GM18507 (cell line): ENCODE results near the gene MAP6.

Source experiments
- DNase-seq: peaks from one replicate; pipeline ENCODE4 v3.0.0; 2011; ENCODE audit warnings: low read depth; ENCODE audit not compliant: insufficient read length; ENCODE audit errors: extremely low spot score
- FAIRE-seq: peaks from 2 replicates; lab custom pipeline; 2011; peaks lifted over from hg19 to GRCh38; lab: Jason Lieb, UNC

MAP6 gene

GRCh38 chr11:75538150-75538942, 130.5 kb downstream of the MAP6 start:
- DNase-seq (no peak), FAIRE-seq (no peak)

- DNase-seq (no peak), FAIRE-seq (no peak)
Measured at GRCh38 chr11:75537740-75538139, 131.1 kb downstream of the MAP6 start.
